ENCODE results near the gene RBM7.

Gene RBM7

GRCh38 chr11:114449845-114450244 lies 49.4 kb downstream of the RBM7 start:
- no peak for DNase-seq

GRCh38 chr11:114452399-114452798 lies 51.9 kb downstream of the RBM7 start:
- no peak for DNase-seq
